Activated CD4-positive, alpha-beta T cell treated with anti-CD3 and anti-CD28 coated beads, Interleukin-2, amount 50 U/mL, for 4 hours (primary cell): ENCODE results near the gene APBB2.
"Not testable (repeated sequence)": the region's sequence is repeated elsewhere in the genome, so short reads cannot be mapped to it uniquely, and the experiment has no call there.

ENCODE experiments used
- DNase-seq, 2 experiments: peaks; one replicate each; pipeline ENCODE4 v3.0.0-alpha.2; 2020

Gene APBB2

DNA sequence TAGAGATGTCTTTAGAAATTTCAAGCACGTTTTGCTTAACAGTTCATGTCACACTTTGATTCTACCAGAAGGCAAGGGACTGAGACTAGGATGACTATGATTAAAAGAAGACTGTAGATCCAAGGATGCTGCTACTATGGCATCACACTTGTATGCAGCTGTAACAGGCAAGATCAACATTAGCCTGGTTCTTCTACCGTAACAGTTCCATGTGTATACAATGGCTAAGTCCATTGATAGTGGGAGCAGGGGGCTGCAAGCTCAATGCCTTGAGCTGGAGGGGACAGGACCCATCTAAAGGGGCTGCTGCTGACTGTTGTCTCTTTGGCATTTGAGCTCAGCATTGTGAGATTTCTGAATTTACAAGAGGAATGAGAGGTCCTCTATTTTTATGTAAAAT is 212.0 kb downstream of the APBB2 start:
- no peak for DNase-seq

DNA sequence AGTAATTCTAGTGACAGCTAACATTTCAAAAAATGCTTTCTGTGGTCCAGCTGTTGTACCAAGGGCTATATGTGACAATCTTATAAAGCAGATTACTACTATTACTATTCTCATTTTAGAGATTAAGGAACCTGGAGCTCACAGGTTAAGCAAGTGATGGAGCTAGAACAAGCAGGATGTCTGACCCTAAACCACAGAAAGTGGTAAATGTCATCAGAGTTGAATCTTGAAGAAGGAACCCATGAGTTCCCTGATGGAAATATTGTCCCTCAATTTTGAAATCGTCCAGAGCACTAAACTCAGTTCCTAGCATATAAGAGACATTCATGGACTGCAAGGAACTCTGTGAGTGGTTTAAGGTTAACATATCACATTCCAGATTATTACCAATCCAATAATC is 214.0 kb downstream of the APBB2 start:
- DNase-seq = no peak

GRCh38 chr4:40998675-40999358 is 215.5 kb downstream of the APBB2 start:
- no peak for DNase-seq

GRCh38 chr4:40995850-40996249 is 218.5 kb downstream of the APBB2 start:
- DNase-seq = no peak

GRCh38 chr4:40994321-40994720 is 220.0 kb downstream of the APBB2 start:
- DNase-seq = not testable (repeated sequence)

DNA sequence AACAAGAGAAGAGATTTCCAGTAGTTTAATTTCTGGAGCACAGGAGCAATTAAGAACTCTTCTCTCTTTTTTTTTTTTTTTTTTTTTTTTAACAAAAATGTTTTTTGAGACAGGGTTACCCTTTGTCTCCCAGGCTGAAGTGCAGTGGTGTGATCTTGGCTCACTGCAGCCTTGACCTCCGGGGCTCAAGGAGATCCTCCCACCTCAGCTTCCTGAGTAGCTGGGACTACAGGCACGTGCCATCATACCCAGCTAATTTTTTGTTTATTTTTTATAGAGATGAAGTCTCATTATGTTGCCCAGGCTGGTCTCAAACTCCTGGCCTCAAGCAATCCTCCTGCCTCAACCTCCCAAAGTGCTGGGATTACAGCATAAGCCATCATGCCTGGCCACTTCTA is 221.0 kb downstream of the APBB2 start:
- DNase-seq = not testable (repeated sequence)

- no peak for DNase-seq
Measured at GRCh38 chr4:40992472-40993295, 221.7 kb downstream of the APBB2 start.

DNA sequence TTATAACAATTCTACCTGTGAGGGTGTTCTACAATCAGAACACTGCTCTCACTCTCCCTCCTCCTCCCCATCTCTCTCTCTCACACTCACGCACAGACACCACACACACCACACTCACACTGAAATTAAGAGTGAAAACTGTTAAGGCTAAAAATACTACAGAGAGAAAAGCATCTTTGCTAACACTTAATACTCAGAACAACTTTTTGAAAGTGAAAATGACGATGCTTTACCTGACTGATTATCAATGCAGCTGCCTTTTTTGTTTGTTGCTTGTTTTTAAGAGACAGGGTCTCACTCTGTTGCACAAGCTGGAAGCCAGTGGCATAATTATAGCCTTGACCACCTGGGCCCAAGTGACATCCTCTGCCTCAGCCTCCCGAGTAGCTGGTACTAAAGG is 222.4 kb downstream of the APBB2 start:
- no peak for DNase-seq

DNA sequence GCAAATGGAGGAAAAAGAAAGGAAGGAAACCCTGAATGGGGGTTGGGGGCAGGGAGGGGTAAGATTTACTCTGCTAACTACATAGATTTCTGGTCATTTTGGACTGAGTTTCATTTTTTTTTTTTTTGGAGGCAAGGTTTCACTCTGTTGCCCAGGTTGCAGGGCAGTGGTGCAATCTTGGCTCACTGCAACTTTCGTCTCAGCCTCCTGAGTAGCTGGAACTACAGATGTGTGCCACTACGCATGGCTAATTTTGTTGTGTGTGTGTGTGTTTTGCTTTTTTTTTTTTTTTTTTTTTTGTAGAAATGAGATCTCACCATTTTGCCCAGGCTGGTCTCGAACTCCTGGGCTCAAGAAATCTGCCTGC is 223.5 kb downstream of the APBB2 start:
- DNase-seq = no peak

DNA sequence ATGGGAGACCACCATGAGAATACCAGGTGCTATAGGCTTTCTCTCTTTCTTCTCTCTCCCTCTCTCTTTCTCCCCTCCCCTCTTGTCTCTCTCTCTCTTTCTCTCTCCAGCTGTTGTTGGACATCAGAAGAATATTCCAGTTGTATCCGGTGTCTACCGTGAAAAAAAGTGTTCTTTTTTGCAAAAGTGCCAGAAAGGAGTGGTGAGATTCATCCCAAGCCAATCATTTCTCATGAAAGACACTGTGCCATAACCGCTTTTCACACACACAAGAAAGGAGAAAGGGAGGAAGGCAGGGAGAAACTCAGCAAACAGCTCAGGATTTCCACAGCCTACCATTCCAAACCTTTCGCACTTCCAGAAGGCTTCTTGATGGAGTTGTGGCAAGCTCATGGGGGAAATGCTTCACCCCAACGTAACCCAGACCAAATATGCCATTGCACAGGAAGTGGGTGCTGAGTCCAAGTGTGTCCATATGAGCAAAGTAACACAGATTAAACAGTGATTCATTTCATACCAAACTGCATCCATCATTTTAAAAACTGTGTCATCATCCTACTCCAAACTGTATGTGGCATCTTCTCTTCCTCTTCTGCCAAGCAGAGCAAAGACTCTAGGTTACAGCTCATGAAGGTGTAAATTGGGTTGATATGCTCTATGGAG is 224.0 kb downstream of the APBB2 start:
- no peak for DNase-seq

DNA sequence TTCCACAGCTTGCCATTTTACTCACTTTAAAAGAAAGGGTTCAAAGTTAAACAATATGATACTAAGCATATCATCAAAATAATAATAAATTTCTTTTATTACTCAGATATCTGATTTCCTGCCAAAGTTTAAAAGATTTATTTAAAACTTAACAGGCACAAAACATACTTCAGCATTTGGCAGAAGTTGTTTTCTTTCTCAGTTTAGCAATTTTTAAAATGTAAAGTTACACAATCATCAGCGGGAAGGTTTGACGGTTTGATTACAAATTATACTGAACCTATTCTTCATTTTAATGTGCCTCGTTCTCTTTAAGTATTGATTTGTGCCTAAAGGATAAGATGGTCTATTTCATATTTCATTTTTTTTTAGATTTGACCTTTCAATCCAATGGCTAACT is 227.2 kb downstream of the APBB2 start:
- DNase-seq = no peak

DNA sequence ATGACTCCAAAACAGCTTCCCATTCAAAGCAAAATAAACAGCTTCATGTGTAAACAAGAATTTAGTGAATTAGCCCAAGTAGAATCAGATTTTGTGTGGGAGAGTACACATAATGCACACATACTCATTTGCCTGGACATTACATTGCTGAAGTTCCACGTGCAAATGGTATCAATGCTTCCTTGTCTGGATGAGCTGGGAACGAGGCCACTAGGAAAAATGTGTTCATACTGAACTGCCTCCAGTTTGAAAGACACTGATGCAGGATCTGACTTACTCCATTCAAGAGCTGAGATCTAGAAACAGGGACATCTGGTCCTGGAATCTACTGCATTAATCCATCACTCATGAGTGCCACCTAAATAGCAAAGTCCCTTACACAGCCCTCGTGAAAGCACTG is 228.0 kb downstream of the APBB2 start:
- DNase-seq = no peak

GRCh38 chr4:40984051-40984450 is 230.3 kb downstream of the APBB2 start:
- no peak for DNase-seq

GRCh38 chr4:40980318-40980883 is 233.9 kb downstream of the APBB2 start:
- no peak for DNase-seq

GRCh38 chr4:40978548-40978947 is 235.8 kb downstream of the APBB2 start:
- DNase-seq = no peak

DNA sequence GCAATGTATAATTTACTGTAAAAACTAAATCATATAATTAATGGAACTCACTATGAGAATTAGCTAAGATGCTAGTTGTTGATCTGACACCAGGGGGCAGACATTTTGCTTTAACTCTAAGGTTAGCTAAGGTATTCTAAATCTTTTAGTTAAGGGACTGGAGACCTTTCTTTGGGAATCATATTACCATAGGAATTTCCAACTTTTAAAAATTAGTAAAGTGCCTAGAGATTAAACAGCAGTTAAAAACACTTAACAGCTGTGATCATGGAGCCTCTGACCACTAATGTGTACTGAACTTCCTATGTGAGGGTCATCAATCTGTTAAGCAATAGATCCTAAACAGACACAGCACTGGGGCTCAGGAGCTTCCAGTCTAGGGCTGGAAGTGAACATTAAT is 238.0 kb downstream of the APBB2 start:
- no peak for DNase-seq

DNA sequence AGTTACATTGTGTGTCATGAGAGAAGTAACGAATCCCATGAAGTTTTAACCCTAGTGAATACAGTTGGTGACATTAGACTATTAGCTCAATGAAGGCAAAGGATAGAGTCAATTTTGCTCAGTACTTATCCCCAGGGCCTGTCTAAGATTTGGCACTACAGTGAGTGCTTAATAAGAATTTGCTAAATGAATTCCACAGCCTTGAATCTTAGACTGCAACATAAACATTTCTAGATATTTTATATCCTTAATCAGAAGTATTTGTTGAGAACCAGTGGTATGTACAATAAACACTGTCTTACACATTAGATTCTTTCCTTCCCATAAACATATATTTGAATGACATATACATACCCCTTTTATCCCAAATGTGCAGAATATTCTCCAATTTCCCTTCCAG is 241.6 kb downstream of the APBB2 start:
- no peak for DNase-seq

GRCh38 chr4:40971338-40971737 is 243.0 kb downstream of the APBB2 start:
- DNase-seq = no peak

DNA sequence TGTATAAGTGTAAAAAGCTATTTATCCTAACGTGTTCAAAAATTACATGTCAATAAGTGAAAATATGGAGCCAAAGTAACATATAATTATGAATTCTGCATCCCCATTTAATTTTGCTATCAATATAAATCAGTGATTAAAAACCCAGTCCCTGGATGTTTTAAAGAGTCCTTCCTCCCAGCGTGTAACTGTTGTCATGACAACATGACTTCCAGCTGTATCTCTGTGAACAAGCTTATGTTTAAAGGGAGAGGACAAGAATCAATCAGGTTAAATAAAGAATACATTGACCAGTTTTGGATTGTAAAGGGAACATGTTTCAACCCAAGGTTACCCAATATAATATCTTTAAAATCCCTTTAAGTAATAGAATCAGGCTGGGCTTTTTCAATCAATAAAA is 244.8 kb downstream of the APBB2 start:
- DNase-seq = no peak

DNA sequence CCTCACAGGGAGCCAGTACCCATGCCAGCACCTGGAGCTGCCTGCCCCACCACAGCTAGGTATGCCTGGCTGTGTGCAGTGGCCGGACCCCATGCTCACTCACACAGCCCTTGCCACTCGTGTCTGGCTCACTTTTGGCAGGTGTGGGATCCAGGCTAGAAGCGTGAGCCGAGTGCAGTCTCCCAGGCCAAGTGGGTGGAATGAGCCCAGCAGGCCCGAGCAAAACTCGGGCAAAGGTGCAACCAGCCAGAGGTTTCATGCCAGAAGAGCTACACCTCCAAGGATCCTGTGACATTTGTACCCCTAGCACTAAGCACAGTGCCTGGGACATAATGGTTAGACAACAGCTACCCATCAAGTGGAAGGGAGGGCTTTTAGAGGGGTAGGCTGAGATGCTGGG is 246.8 kb downstream of the APBB2 start:
- DNase-seq = no peak

GRCh38 chr4:40966091-40966490 is 248.3 kb downstream of the APBB2 start:
- DNase-seq = no peak

- DNase-seq = no peak
Measured at GRCh38 chr4:40963897-40964478, 250.4 kb downstream of the APBB2 start.

DNA sequence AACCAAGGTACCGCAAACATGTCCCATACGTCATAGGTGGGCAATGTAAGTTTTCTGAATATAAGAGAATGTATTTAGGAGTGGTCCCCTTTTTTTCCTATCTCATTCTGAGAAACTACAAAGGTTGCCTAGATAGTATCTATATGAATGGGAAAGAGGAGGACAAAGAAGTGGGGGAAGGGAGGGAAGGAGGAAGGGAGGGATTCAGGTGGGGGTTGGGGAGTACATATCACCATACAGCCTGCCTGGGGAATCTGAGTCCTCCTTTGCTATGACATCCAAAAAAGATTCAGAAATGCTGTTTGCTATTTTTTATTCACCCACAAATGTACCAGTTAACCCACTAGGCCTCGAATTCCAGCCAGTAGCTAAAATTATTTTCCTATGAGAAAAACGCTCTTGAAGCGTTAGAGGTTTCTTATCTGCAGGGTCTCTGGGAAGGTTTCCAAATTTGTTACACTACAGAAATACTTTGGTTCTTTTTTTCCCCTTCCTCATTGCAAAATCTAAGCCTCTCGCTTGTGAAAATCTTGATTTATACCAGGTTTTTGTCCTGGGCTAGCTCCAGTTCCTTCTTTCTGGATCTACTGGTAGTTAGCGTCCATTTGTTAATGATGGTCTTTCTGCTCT is 251.7 kb downstream of the APBB2 start:
- DNase-seq = no peak
